Measurements from ENCODE around the gene ERGIC1. TPM values are rescaled to one million over a fixed set of nuclear protein-coding genes. Genes with fewer than 3 reads are reported as not detected.

ERGIC1 gene
- total and polyA plus RNA-seq, 8 donors: 54.5 to 293 (median 104) TPM

DNA sequence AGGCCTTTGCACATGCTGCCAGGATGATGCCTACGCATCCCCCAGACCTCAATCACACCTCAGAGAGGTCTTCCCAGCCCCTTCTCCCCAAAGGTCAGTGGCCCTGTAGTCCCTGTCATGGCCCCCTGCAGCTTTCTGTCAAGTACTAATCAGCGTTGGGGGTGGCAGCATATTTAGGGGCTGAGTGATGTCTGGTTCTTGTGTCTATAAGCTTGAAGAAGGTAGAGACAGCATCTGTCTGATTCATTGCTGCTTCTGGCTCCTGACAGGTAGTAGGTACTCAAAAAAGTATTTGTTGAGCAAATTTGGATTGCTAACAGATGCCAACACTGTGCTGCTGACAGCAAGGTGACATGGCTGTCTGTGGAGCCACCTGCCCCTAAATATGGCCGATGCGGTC, 73.6 kb downstream of the ERGIC1 start:
- DNase-seq: no peak
- no peaks in the 10 kb centered on the region for H3K27me3 ChIP-seq
- H3K4me1 ChIP-seq: peaks cover 41 to 71% (median 56%) of the 10 kb centered on the region in 4 donors
- H3K36me3 ChIP-seq: peaks cover 16 to 34% (median 31%) of the 10 kb centered on the region in 4 donors
- H3K27ac ChIP-seq: peak overlapping the region in 4 of 5 donors; percentile 42 to 98 (median 94)
- no peak for TF ChIP-seq EP300 (IDR thresholded peaks at IDR 0.05)
- TF ChIP-seq POLR2A (IDR thresholded peaks at IDR 0.05): no peak
- TF ChIP-seq, protein P1, sequence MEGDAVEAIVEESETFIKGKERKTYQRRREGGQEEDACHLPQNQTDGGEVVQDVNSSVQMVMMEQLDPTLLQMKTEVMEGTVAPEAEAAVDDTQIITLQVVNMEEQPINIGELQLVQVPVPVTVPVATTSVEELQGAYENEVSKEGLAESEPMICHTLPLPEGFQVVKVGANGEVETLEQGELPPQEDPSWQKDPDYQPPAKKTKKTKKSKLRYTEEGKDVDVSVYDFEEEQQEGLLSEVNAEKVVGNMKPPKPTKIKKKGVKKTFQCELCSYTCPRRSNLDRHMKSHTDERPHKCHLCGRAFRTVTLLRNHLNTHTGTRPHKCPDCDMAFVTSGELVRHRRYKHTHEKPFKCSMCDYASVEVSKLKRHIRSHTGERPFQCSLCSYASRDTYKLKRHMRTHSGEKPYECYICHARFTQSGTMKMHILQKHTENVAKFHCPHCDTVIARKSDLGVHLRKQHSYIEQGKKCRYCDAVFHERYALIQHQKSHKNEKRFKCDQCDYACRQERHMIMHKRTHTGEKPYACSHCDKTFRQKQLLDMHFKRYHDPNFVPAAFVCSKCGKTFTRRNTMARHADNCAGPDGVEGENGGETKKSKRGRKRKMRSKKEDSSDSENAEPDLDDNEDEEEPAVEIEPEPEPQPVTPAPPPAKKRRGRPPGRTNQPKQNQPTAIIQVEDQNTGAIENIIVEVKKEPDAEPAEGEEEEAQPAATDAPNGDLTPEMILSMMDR (IDR thresholded peaks at IDR 0.05): no peak
- no peak for TF ChIP-seq POLR2AphosphoS5 (IDR thresholded peaks at IDR 0.05)
- 92 to 97% (median 96%) methylated on average over 4 of the region's 4 CpGs for WGBS, 5 donors
- intact Hi-C loops (cut with DNase I; ENCODE audit: low total_unique reads): no loop called here
- H3K4me3 ChIP-seq: no peak overlapping the region
- H3K9me3 ChIP-seq: no peaks in the 10 kb centered on the region

DNA sequence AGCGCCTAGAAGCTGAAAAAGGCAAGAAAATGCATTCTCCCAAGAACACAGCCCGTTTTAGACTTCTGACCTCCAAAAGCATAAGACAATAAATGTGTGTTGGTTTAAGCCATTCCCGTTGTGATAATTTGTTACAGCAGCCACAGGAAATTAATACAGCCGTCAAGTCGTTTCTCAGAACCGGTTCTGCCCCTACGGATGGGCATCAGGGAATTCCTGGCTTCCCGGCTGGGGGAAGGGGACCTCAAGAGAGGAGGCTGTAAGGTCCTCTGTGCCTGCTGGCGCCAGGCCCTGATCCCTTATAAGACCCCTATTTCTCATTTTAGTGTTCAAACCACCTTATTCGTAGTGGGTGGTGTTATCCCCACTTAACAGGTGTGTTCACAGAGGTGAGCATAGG, 74.6 kb downstream of the ERGIC1 start:
- TF ChIP-seq POLR2AphosphoS5 (IDR thresholded peaks at IDR 0.05) (no peak), POLR2A (IDR thresholded peaks at IDR 0.05) (no peak), EP300 (IDR thresholded peaks at IDR 0.05) (no peak)
- TF ChIP-seq, protein P1 (IDR thresholded peaks at IDR 0.05): no peak
- Histone ChIP-seq H3K4me1 (peaks cover 32 to 70% (median 51%) of the 10 kb centered on the region in 4 donors), H3K36me3 (peaks cover 16 to 44% (median 41%) of the 10 kb centered on the region in 4 donors), H3K9me3 (no peaks in the 10 kb centered on the region), H3K27ac (peak overlapping the region; percentile 35 to 98 (median 56)), H3K27me3 (no peaks in the 10 kb centered on the region), H3K4me3 (no peak overlapping the region)
- WGBS, 5 donors: 45 to 71% (median 60%) methylated on average over 10 of the region's 10 CpGs
- intact Hi-C loops (cut with DNase I; ENCODE audit: low total_unique reads): no loop called here
- peak in 1 of 2 donors; percentile 72 for DNase-seq

- TF ChIP-seq POLR2AphosphoS5 (IDR thresholded peaks at IDR 0.05): no peak
- TF ChIP-seq EP300 (IDR thresholded peaks at IDR 0.05): no peak
- no peak for TF ChIP-seq POLR2A (IDR thresholded peaks at IDR 0.05)
- TF ChIP-seq, protein P1 (IDR thresholded peaks at IDR 0.05): no peak
Measured at GRCh38 chr5:172909931-172910502, 76.0 kb downstream of the ERGIC1 start.

DNA sequence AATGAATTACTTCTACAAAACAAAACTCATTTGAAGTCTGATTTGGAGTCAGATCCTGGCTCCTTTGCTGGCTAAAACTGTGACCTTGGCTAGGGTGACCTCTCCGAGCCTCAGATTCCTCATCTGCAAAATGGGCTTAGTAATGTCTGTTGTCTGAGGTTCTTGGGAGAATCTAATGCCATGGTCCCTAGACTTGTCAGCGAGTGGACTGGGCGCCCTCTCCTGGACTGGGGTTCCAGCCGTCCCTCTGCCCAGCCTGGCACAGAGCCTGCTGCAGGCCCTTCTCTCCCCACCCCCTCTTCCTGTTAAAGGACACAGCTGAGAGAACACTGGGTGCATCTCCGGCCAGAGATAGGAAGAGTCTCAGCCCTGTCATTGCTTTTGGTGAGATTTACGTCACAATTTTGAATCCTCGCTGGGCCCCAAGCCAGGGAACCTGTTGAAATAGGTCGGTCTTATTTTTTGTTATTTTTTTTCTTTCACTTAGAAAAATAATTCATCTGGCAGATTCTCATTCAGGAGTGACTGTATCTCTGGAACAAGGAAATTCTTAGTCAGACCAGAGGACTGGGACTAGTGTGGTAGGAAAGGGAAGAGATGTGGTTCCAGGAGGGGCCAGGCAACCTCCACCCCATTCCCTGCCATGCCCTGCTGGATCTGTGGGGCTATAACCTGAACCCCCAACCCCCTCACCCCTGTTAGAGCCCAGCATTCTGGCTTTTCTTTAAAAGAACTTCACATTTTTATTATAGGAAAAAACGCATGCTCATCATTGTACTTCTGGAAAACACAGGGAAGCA, 77.0 kb downstream of the ERGIC1 start:
- intact Hi-C loops (cut with DNase I; ENCODE audit: low total_unique reads): no loop called here
- no peaks in the 10 kb centered on the region for H3K9me3 ChIP-seq
- no peak overlapping the region for H3K4me3 ChIP-seq
- H3K36me3 ChIP-seq: peaks cover 35 to 65% (median 64%) of the 10 kb centered on the region in 4 donors
- no peak for TF ChIP-seq POLR2A (IDR thresholded peaks at IDR 0.05)
- TF ChIP-seq POLR2AphosphoS5 (IDR thresholded peaks at IDR 0.05): peak in 1 of 3 donors; percentile 6
- TF ChIP-seq, protein P1 (IDR thresholded peaks at IDR 0.05): peak in 1 of 7 experiments; percentile 31
- TF ChIP-seq EP300 (IDR thresholded peaks at IDR 0.05): no peak
- H3K4me1 ChIP-seq: peaks cover 8 to 49% (median 32%) of the 10 kb centered on the region in 4 donors
- 60 to 70% (median 66%) methylated on average over 8 to 9 of the region's 9 CpGs for WGBS, 5 donors
- no peaks in the 10 kb centered on the region for H3K27me3 ChIP-seq
- DNase-seq: peak; percentile 55 to 75
- peak overlapping the region in 4 of 5 donors; percentile 63 to 98 (median 70) for H3K27ac ChIP-seq

More at GRCh38 chr5:172909931-172910502, 76.0 kb downstream of the ERGIC1 start:
- Histone ChIP-seq H3K4me1 (peaks cover 18 to 59% (median 40%) of the 10 kb centered on the region in 4 donors), H3K27me3 (no peaks in the 10 kb centered on the region), H3K27ac (peak overlapping the region in 2 of 5 donors; percentile 76 to 98), H3K36me3 (peaks cover 25 to 55% (median 54%) of the 10 kb centered on the region in 4 donors), H3K4me3 (no peak overlapping the region), H3K9me3 (no peaks in the 10 kb centered on the region)
- 75 to 87% (median 80%) methylated on average over 8 of the region's 8 CpGs for WGBS, 5 donors
- intact Hi-C loops (cut with DNase I; ENCODE audit: low total_unique reads): no loop called here
- peak in 1 of 2 donors; percentile 51 for DNase-seq

Data from stomach (tissue), 9 donors.